ENCODE data around the gene JMY.

JMY gene

DNA sequence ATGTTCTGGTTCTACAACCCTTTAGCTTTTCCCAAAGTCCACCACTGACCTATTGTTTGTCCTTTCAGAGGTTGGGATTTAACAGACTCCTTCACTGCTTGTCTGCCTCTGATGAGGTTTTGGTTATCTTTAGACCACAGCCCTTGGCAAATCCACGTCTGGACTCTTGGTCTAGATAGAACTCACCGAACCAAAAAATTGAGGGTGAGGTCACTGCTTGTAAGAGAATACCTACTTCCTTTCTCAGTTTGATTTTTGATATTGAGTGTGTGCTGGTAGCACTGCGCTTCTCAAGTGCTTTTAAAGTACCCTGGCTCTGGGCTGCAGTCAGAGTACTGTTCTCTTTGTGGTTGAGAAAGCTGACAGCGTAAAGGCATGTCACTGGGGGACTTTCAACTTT is 61.7 kb downstream of the JMY start:
- DNase-seq (ENCODE audit: low read depth), result no peak

DNA sequence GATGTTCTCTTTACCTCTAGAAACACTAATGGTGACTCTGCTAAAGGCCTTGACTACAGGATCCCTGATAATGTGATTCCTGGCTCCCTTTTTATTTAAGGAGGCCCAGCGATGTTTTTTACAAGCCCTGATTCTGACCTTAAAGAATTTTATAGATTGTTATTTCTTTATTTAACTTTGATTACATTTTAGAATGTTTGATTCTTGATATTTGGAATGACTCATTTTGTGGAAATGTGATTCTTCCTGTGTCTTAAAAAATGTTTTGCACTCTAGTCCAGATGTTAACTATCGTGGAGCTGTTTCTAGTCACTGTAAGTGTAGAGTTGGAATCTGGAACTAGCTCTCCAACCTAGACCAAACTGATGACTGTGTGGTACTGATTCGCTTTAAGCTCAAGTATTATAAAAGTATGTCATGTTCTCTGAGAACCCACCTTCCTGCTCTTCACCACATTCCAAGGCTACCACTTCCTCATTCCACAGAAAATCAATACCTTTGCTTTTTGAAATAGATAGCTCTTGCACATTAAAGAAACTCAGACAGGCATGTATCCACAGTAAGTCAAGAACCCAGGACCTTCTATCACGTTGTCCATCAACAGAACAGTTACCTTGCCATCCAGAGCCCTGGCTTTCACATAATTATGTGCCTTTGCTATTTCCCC is 65.2 kb downstream of the JMY start:
- no peak for DNase-seq (ENCODE audit: low read depth)

DNA sequence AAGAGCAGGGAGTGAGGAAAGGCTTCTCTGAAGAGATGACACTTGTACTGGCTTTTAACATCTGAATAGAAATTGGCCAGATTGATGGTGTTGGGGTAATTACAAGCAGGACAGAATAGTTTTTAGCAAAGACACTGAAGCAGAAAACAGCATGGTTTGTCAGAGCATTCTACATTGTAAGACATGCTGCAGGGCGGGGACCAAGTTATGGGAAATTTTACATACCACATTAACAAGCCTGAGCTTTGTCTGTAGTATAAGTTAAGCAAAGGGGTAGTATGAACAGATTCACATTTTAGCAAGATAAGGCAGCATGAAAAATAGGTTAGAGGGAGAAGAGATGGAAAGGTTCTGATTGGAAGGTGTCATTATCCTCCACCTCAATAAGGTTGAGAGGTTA is 66.5 kb downstream of the JMY start:
- DNase-seq (ENCODE audit: low read depth), result no peak

DNA sequence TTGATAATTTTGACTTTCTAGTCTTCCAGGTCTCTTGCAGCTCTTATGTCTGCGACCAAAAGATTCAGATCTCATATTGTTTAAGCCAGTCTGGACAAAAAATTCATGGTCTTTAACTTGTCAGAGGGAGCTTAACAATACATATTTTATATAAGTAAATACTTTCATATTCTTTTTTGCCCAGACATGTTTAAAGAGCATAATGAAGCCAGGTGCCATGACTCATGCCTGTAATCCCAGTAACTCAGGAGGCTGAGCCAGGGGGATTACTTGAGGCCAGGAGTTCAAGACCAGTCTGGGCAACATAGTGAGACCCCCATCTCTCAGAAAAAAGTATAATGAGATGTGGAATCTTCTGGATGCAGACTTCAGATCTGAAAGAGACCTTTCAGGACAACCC is 69.8 kb downstream of the JMY start:
- no peak for DNase-seq (ENCODE audit: low read depth)

DNA sequence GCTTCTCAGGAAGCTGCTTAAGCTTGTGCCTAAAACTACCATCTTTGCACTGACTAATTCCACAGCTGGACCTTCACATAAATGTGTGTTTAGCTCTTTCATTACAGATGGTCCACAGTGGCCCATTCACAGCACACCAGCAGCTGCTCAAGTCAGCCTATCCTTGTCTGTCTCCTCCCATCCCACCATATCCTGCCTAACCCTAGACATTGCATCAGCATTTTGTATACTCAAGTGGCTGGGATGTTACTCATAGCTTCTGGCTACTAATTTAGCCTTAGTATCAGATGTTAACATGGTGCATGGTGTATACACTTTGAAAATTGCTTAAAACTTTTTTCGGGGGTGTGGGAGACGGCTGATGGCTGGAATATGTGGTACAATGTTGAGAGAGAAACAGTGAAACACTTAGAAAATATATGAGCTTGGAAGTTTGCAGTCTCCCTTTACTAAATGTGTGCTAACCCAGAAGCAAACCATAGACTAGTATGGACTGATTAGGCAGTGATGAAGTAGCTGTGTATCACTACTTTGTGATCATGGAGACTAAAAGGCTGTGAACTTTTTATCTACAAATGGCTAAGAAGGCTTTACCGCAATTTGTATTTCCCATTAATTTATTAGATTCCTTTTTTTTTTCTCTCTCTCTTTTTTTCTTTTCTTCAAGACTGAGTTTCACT is 83.1 kb downstream of the JMY start:
- DNase-seq (ENCODE audit: low read depth), result peak; percentile 84

DNA sequence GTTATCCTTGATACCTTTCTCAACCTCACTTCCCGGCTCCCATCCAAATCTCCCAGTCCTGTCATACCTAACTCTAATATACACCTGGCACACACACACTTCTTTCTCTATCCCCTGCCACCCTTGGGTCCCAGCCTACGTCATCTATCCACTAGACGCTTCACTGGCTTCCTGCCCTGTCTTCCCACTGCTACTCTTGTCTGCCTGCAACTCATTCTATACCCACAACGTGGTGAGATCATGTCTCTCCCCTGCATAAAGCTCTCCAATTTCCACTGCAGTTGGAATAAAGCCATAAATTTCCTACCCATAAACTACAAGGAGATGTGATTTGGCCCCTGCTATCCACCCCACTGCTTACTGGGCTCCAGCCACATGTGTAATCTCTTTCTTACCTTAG is 93.5 kb downstream of the JMY start:
- no peak for DNase-seq (ENCODE audit: low read depth)

DNA sequence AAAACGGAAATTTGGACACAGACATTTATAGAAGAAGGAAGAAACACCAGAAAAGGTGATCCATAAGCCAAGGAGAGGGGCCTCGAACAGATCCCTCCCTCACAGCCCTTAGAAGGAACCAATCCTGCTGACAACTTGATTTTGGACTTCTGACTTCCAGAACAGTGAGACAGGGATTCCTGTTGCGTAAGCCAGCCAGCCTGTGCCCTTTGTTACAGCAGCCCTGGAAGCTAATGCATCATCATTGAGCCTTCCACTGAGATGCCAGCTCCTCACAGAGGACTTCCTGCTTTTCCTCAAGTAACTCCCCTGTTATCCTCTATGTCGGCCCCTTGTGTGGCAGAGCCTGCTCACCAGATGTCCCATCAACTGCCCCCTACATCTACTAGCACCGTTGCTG is 94.1 kb downstream of the JMY start:
- DNase-seq (ENCODE audit: low read depth), result no peak

DNA sequence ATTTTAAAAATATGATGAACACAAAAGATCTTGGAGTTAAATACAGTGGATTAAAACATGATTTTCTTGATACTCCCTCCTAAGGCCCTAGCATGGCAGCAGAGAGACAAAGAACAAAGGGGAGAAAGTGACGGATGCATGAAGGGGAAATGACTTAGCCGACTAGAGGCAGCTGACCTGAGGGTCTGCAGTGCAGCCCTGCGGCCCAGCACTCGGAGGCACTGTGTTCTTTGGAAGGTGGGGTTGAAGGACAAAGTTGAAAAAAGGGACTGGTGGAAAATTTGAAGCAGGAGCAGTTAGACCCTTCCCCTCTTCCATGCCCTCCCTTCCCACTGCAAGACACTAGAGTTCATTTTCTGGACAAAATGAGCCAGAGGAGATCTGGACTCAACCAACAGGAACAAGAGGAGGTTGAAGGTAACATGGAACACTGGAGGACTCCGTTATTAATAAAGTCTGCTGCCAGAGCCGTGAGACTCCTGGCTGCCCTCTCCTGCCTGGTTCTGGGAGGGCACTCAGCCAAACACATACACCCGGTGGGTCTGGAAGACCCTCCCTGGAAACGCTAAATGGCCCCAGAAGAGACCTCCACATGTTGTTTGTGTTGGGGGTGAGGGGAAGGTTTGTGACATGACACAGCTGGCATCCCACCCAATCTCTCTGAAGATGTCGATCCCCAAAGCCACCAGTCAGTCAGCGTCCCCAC is 98.1 kb downstream of the JMY start:
- no peak for DNase-seq (ENCODE audit: low read depth)

DNA sequence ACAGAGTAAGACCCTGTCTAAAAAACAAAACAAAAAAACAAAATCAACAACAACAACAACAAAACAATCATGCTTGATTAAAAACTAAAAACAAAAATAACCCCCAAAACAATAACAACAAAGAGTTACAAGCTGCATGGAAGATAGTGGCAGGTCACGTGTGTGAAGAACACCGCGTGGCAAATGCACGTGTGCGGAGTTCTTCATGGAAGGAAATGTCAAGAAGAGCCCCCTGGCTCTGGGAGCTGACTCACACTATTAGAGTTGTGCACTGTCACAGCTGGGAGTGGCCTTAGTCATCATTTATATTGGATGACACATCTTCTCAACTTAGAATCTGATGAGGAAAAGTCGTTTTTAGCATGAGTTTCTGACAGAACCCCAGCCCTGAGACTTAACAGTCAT is 110.5 kb downstream of the JMY start:
- DNase-seq (ENCODE audit: low read depth), result peak; percentile 46

DNA sequence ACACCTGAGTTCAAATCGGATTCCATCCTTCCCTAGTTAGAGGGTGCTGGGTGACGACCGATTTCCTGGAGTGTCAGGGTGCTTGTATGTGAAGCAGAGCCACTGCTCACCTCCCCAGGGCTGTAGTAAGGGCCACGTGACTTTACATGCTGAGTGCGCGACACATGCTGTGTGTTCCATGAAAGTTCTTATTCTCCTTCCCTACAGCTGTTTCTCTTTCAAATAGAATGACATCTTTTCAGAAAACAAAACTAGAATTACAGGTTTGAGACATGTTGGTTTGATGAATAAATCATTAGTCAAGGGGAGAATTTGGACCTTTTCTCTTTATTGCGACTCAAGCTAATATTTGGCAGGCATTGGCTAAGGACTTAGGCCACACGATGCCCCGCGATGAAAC is 113.1 kb downstream of the JMY start:
- DNase-seq (ENCODE audit: low read depth), result no peak

DNA sequence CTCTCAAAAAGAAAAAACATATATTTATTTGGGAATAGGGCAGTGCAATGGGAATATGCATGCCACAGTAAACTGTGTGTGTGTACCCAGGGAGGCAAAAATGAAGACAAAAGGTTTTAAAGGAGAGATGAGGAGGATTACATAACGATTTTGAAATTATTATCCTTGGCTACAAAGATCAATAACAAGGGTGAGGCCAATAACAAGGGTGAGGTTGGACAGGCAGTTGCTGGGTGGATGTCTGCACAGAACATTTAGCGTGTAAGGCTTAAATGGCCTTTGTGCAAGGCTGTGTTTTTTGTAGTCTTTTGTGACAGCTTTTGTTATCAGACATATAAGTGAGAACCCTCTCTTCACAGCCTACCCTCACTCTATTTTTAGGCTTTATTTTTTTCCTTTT is 114.0 kb downstream of the JMY start:
- no peak for DNase-seq (ENCODE audit: low read depth)

DNA sequence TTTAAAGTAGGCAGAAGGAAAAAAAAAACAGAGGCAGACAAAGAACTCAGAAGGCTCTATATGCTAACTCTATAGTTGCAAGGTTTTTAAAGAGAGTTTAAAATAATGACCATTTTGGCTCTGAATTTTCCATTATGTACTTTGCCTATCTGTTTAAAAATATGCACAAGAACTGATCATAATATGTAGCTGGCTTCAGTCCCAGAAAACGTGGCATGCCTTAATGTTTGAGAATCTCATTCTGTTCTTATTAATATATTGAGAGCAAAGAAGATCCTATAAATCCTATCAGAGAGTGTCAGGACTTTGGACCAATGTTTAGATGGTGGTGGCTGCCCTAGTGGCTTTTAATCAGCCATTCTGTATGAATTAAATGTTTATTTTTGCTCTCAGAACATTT is 121.5 kb downstream of the JMY start:
- DNase-seq (ENCODE audit: low read depth), result no peak
